HG02938 (cell line): ENCODE data around the gene SRPRA.

Source experiments
- ATAC-seq: cut with Tn5 transposase; IDR thresholded peaks from one replicate; pipeline ENCODE4 v1.9.1; 2021; ENCODE audit warnings: mild to moderate bottlenecking, moderate library complexity; ENCODE audit not compliant: unreplicated experiment

Gene SRPRA

DNA sequence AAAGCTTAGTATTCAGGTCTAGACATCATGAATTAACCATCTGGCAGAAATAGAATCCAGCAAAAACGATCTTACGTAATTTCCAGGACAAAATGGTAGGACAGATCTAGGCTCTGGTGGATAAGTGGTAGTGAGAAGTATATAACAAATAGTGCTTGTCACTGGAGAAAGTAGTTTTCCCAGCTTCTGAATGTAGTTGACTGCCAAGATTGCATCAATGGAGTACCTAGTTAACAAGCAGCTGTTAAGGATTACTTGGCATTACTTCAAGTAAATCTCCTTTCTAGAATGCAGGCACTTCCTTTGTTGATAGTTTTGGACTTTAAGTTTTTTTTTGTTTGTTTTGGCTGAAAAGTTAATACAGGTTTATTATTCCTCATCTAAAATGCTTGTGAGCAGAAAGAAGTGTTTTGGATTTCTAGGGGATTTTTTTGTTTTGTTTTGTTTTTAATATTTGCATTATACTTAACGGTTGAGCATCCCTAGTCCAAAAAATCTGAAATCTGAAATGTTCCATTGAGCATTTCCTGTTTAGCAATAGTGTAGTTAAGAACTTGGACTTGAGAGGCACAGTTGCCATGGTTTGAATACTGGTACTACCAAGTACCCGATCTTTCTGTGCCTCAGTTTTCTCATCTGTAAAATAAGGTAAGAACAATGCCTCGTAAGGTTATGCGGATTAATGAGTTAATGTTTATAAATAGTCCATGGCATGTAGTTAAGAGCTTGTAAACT lies 36.8 kb downstream of the SRPRA start:
- no peak for ATAC-seq

GRCh38 chr11:126229858-126230540 lies 38.7 kb downstream of the SRPRA start:
- no peak for ATAC-seq

GRCh38 chr11:126226334-126227084 lies 42.2 kb downstream of the SRPRA start:
- no peak for ATAC-seq

DNA sequence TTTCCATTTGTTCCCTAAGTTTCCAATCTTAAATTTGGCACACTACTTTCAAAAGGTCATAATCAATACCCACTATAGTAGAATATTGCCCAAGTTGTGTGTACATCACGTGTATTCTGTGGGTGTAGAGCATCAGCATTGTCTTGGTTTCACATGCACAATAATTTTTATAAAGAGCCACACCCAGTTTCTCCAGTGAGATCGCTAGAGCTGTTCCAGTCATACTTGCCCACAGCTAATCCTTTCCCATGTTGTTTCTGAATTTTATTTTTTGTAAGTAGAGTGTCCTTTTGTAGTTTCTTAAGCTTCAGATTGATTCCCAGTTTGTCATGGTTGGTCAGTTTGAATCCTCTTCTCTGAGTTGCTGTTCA lies 43.4 kb downstream of the SRPRA start:
- ATAC-seq = no peak

DNA sequence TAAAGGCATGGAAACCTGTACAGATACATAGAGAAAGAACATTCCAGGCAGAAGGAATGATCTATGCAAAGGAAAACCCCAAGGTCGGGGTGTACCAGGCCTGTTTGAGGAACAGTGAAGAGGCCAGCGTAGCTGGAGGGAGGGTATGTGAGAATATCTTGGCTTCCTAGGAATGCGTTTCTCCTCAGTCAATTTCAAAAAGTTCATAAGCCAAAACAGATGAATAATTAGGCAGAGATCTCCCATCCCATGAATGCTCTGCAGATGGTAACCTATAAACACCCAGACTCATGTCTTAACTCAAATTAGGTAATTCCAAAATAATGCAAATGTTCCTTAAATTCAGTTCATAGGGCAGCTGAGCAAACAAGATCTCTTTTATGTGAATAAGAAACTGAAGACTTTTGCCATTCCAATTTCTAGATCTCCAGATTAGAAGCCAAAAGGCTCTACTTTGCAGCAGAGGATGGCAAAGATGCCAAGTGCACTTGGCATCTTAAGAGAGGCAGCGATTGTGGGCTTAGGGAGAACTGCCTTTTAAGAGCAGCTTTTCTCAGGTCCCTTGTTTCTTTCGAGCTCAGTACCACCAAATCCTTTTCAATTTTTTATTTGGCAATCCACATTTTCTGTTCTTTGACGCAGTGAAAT lies 43.9 kb downstream of the SRPRA start:
- no peak for ATAC-seq

DNA sequence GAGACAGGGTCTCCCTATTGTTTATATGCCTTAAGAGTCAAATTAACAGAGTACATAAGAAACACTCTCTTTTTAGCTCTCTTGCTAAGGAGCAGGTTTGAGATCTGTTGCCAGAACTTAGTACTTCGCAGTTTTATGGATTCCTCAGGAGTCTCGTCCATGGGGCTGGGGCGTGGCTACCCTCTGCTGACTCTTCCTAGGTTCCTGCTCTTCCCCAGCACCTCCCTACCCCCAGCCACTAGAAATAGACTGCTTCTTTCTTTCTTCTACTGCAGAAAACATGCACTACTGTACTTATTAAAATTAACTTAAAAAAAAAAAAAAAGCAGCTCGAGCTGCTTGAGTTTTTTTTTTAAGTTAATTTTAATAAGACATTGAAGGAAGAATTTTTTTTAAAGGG lies 49.1 kb downstream of the SRPRA start:
- ATAC-seq = no peak

- ATAC-seq = no peak
Measured at GRCh38 chr11:126217491-126217890, 51.2 kb downstream of the SRPRA start.

GRCh38 chr11:126216526-126217305 lies 52.0 kb downstream of the SRPRA start:
- ATAC-seq = no peak

DNA sequence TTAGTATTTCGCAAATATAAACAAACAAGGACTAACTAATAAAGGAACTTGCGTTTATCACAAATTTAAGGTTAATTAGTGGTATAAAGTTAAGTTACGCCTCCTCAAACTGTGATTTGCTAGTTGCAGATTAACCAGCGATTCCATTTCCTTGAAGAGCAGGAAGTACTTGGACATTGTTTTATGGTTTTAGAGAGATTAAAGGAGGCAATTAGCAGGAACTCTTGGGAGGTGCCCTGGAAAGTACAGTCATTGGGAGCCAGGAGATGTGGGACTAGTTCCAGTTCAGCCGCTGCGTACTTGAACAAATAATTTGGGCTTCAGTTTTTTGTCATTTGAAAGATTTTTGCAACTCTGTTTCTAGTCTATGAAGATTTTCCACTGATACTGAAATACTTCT lies 53.9 kb downstream of the SRPRA start:
- no peak for ATAC-seq

DNA sequence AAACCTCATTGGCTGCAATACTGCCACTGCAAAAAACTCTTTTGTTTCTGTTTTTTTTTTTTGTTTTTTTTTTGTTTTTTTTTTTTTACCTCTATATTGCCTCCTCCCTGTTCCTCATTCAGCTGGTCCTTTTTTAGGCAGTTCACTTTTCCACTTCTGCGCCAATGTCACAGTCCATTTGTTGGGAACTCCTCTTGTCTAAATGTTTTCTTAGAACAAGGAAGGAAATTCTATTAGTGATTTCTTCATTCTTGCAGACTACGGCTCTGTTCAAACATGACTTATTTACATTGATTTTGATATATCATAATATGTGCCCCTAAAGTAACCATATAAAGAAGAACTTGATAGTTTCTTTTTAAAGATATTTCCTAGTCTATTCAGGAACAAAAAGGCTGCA lies 54.3 kb downstream of the SRPRA start:
- ATAC-seq = no peak
